Mucosa of stomach (tissue), 1 donor: ENCODE results near the gene BHLHE23.

Experiments used
- H3K27me3 ChIP-seq: one replicate; pipeline ENCODE4 v1.7.0; 2013; ENCODE audit warnings: mild to moderate bottlenecking, low read length; ENCODE audit not compliant: control insufficient read depth, insufficient read depth
- H3K36me3 ChIP-seq: one replicate; pipeline ENCODE4 v1.7.0; 2013; ENCODE audit warnings: low read length; ENCODE audit not compliant: control insufficient read depth, insufficient read depth
- H3K4me1 ChIP-seq: one replicate; pipeline ENCODE4 v1.7.0; 2013; ENCODE audit warnings: mild to moderate bottlenecking, low read length; ENCODE audit not compliant: control insufficient read depth, insufficient read depth
- H3K4me3 ChIP-seq: one replicate; pipeline ENCODE4 v1.7.0; 2013; ENCODE audit warnings: low read length
- H3K9ac ChIP-seq: one replicate; pipeline ENCODE4 v1.7.0; 2013; ENCODE audit warnings: mild to moderate bottlenecking, low read length, moderate library complexity
- H3K9me3 ChIP-seq: one replicate; pipeline ENCODE4 v1.7.0; 2013; ENCODE audit warnings: mild to moderate bottlenecking, low read length, moderate library complexity; ENCODE audit not compliant: control insufficient read depth
- donor health status: Pancreatic carcinoma.

The BHLHE23 gene

DNA sequence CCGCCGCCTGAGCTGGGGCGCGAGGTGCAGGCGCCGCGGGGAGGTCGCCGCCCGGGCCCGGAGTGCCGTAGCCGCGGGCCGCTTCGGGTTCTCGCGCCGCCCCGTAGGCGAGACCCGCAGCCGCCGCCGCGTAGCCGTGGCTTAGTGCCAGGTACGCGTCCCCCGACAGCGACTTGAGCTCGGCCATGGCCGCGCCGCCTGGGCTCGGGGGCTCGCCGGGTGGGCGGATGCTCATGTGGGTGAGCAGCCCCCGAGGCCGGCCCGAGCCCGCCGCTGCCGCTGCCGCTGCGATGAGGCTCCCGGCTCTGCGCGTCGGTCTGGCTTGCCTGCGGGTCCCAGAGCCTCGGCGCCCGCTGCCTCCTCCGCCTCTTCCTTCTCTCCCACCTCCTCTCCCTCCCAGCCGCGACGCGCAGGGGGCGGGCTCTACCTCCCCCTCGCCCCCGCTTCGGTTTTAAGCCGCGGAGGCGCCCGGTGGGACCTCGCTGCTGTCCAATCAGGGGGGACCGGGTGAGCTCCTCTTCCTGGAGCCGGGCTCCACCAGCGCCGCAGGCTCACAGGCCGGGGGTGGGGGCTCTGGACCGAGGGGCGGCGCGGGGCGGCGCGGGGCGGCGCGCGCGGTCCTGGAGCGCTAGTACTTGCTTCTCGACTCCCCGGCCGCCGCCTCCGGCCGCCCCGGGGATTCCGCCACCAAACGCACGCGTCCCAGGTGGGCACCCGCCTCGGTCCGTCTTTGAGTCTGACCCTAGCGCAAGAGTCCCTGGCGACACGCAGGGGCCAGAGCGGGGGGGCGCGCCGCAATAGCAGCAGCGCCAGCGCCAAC lies at the start of gene BHLHE23:
Gene BHLHE23, minus strand, starts transcription at position 425 of the 820 bp plus-strand sequence. Its CDS starts 190 bp downstream, at position 235.
- H3K36me3 ChIP-seq = no peaks in the 10 kb centered on the region
- peaks cover 89% of the 10 kb centered on the region for H3K27me3 ChIP-seq
- H3K9ac ChIP-seq = no peak within 1 kb of the TSS
- H3K9me3 ChIP-seq = no peaks in the 10 kb centered on the region
- peaks cover 8% of the 10 kb centered on the region for H3K4me1 ChIP-seq
- H3K4me3 ChIP-seq = no peak within 1 kb of the TSS

GRCh38 chr20:63055575-63056235 lies 48.9 kb upstream of the BHLHE23 start:
- Histone ChIP-seq H3K36me3 (no peaks in the 10 kb centered on the region), H3K4me1 (no peaks in the 10 kb centered on the region), H3K9me3 (no peaks in the 10 kb centered on the region), H3K4me3 (no peak overlapping the region), H3K9ac (no peak overlapping the region), H3K27me3 (peaks cover 32% of the 10 kb centered on the region)

GRCh38 chr20:63054681-63055240 lies 48.0 kb upstream of the BHLHE23 start:
- Histone ChIP-seq H3K9ac (no peak overlapping the region), H3K4me1 (no peaks in the 10 kb centered on the region), H3K27me3 (peaks cover 26% of the 10 kb centered on the region), H3K4me3 (no peak overlapping the region), H3K36me3 (no peaks in the 10 kb centered on the region), H3K9me3 (no peaks in the 10 kb centered on the region)

GRCh38 chr20:63054103-63054474 lies 47.3 kb upstream of the BHLHE23 start:
- H3K9me3 ChIP-seq = no peaks in the 10 kb centered on the region
- H3K36me3 ChIP-seq = no peaks in the 10 kb centered on the region
- H3K4me1 ChIP-seq = no peaks in the 10 kb centered on the region
- H3K27me3 ChIP-seq = peaks cover 23% of the 10 kb centered on the region
- H3K4me3 ChIP-seq = no peak overlapping the region
- no peak overlapping the region for H3K9ac ChIP-seq

DNA sequence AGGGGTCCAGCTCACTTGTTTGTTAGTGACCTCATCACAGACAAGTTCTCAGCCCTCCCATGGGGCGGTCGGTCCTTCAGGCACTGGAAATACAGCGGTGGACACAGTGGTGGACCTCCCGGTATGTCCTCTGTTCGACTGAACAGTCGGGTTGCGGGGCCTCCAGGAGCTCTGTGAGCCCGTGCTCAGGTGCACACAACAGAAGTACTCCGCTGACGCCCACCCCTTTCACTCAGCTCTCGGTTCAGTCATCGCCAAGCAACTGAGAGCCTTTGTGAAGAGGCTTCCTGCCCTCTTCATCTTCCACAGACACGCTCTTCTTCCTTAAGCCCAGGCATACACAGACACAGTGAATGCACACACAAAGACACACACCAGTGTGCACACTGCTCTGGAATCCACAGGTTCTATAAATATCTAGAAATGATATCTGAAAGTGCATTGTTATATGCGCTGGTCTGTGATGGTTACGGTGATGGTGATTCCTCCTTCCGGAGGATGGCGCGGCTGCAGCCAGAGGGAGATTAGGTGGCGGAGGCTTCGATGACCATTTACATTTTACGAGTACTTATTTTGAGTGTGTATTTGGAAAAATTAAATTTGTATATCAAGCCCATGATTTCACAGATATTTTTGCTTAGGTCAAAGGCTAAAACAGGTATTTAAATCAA lies 46.8 kb upstream of the BHLHE23 start:
- H3K27me3 ChIP-seq = peaks cover 18% of the 10 kb centered on the region
- no peaks in the 10 kb centered on the region for H3K36me3 ChIP-seq
- no peaks in the 10 kb centered on the region for H3K9me3 ChIP-seq
- no peak overlapping the region for H3K4me3 ChIP-seq
- H3K9ac ChIP-seq = no peak overlapping the region
- H3K4me1 ChIP-seq = no peaks in the 10 kb centered on the region

DNA sequence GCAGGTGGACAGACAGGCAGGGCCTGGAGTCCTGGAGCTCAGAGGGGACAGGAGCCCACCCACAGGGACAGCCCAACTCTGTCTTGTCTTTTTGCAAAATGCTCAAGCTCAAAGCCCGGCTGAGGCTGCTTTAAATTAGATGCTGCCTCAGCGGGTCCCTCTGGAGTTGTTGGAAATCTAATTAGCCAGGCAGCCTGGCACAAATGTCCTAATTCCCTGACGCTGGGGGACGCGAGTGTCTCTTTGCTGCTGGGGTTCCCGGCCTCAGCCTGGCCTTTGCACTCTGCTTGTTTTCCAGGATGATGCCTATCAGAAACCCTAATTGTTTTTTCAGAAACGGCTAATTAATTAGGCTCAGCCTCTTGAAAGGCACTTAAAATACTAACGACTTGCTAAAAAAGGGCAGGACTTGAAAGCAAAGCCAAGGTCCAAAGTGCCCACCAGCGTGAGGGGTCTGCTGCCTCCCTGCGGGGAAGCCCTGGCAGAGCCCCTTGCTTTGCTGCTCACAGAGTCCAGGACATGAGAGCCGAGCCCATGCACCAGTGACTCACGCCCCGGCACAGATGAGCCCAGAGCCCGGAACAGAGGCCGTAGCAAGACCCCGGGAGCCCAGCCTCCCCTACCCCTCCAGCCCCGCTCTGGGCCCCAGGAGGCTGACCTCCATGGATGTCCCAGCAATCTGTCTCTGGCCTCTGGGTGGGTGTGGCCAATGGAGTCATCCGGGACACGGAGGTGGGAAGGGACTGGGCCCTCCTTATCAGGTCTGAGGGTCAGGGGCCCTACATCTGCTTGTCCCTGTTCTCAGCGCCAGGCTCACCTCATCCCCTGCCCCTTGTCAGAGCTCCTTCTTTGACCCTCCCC lies 46.0 kb upstream of the BHLHE23 start:
- no peaks in the 10 kb centered on the region for H3K36me3 ChIP-seq
- no peaks in the 10 kb centered on the region for H3K4me1 ChIP-seq
- no peak overlapping the region for H3K9ac ChIP-seq
- no peaks in the 10 kb centered on the region for H3K9me3 ChIP-seq
- peaks cover 14% of the 10 kb centered on the region for H3K27me3 ChIP-seq
- no peak overlapping the region for H3K4me3 ChIP-seq

- Histone ChIP-seq H3K9me3 (no peaks in the 10 kb centered on the region), H3K36me3 (no peaks in the 10 kb centered on the region), H3K4me1 (no peaks in the 10 kb centered on the region), H3K9ac (no peak overlapping the region), H3K27me3 (peaks cover 14% of the 10 kb centered on the region), H3K4me3 (no peak overlapping the region)
Observed at GRCh38 chr20:63051911-63052310, 45.1 kb upstream of the BHLHE23 start.

- Histone ChIP-seq H3K27me3 (peaks cover 14% of the 10 kb centered on the region), H3K4me3 (no peak overlapping the region), H3K9ac (no peak overlapping the region), H3K36me3 (no peaks in the 10 kb centered on the region), H3K4me1 (no peaks in the 10 kb centered on the region), H3K9me3 (no peaks in the 10 kb centered on the region)
Observed at GRCh38 chr20:63051186-63051860, 44.6 kb upstream of the BHLHE23 start.

GRCh38 chr20:63050406-63050805 lies 43.6 kb upstream of the BHLHE23 start:
- H3K36me3 ChIP-seq = no peaks in the 10 kb centered on the region
- H3K4me1 ChIP-seq = no peaks in the 10 kb centered on the region
- H3K9me3 ChIP-seq = no peaks in the 10 kb centered on the region
- H3K9ac ChIP-seq = no peak overlapping the region
- H3K4me3 ChIP-seq = no peak overlapping the region
- peaks cover 14% of the 10 kb centered on the region for H3K27me3 ChIP-seq

DNA sequence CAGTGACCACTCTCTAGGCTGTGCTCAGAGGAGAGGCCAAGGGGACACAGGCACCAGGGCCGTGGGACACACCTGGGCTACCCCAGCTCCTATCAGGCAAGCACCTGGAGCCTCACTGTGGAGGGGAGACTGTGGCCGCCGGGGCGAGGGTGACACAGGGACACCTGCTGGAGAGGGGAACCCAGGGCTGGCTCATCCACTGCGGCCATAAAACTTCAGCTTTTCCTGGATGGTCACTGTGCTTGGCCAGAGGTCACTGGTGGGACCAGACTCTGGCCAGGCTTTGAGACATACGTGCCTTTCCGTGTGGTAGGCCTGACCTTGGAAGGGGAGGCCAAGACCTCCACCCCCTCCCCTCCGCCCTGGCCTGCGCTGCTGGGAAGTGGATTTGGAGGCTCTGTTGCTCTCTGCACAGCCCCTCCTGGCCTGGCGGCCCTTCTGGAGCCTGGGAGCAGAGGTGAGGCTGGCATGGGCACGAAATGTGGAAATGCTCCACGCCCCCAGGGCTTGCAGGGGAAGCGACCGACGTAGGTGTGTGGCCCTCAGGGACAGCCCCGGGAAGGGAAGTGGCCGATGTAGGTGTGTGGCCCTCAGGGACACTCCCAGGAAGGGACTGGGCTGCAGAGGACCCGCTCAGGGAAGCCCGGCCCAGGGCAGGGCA lies 42.9 kb upstream of the BHLHE23 start:
- no peak overlapping the region for H3K9ac ChIP-seq
- H3K27me3 ChIP-seq = peaks cover 14% of the 10 kb centered on the region
- H3K36me3 ChIP-seq = no peaks in the 10 kb centered on the region
- H3K9me3 ChIP-seq = no peaks in the 10 kb centered on the region
- H3K4me1 ChIP-seq = no peaks in the 10 kb centered on the region
- H3K4me3 ChIP-seq = no peak overlapping the region

DNA sequence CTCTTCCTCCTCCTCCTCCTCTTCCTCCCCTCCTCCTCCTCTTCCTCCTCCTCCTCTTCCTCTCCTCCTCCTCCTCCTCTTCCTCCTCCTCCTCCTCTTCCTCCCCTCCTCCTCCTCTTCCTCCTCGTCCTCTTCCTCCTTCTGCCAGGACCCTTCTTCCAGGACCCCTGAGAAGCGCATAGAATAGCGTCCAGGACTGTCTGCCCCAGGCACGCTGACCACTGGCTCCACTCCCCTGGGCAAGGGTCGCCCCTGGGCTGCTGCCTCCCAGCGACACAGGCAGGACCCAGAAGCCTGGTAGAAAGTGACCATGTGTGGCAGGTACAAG lies 42.4 kb upstream of the BHLHE23 start:
- Histone ChIP-seq H3K4me3 (no peak overlapping the region), H3K9me3 (no peaks in the 10 kb centered on the region), H3K27me3 (peaks cover 14% of the 10 kb centered on the region), H3K4me1 (no peaks in the 10 kb centered on the region), H3K36me3 (no peaks in the 10 kb centered on the region), H3K9ac (no peak overlapping the region)
